Pancreas (tissue), 10 donors: ENCODE results near the gene TMEM109. TPM values are rescaled to one million over a fixed set of nuclear protein-coding genes. Genes with fewer than 3 reads are reported as not detected.
A peak's percentile ranks its signal among the peaks of the same experiment; 100 is the strongest.

Source experiments
- ATAC-seq, 4 donors: fragments of 200-7000 bp; cut with Tn5 transposase; one replicate each; pipeline versions ENCODE4 v1.8.0 to v1.9.1; 2020; ENCODE audit warnings: mild to moderate bottlenecking in 4 of 4, moderate library complexity in 4 of 4
- DNase-seq, 6 donors: peaks; one replicate each; pipeline ENCODE4 v3.0.0-alpha.2; 2020
- FAIRE-seq: peaks from 2 replicates; lab custom pipeline; 2012; peaks lifted over from hg19 to GRCh38; lab: Jason Lieb, UNC
- H3K27ac ChIP-seq, 4 donors: fragments of 200-600 bp; sonication (generic); 1 replicate in 3 of 4; 2 replicates in 1 of 4; pipeline versions ENCODE4 v1.5.0 to v1.8.0; 2020
- H3K27me3 ChIP-seq, 4 donors: fragments of 200-600 bp; one replicate each; pipeline ENCODE4 v1.8.0; 2021
- H3K36me3 ChIP-seq, 3 donors: fragments of 200-600 bp; sonication (generic) in 1 of 3; one replicate each; pipeline versions ENCODE4 v1.5.0 to v1.8.0; 2020 to 2021
- H3K4me1 ChIP-seq, 3 donors: fragments of 200-600 bp; one replicate each; pipeline ENCODE4 v1.8.0; 2021
- H3K4me3 ChIP-seq, 4 donors: fragments of 200-600 bp; sonication (generic) in 2 of 4; one replicate each; pipeline versions ENCODE4 v1.5.0 to v1.8.0; 2020 to 2021
- H3K9me3 ChIP-seq, 4 donors: fragments of 200-600 bp; one replicate each; pipeline ENCODE4 v1.8.0; 2021
- CTCF ChIP-seq, 4 donors: fragments of 200-600 bp; sonication (generic) in 3 of 4; IDR thresholded peaks; one replicate each; pipeline versions ENCODE4 v1.5.0 to v1.8.0; 2021; ENCODE audit warnings: antibody characterized with exemption in 4 of 4
- WGBS, 2 donors: extraction: QIAGEN DNeasy Blood & Tissue Kit; methylation state at CpG; one replicate each; pipeline ENCODE4 v1.1.7; 2013; 5-methylcytosine and 5-hydroxymethylcytosine counted together
- intact Hi-C, 3 donors: fragments of 100-400 bp; cut with DNase I; formaldehyde crosslinking; loops; one replicate each; pipeline versions ENCODE4 v1.11.1 to v1.14.2; 2022
- polyA plus RNA-seq, 2 donors: library from polyadenylated mRNA; stranded (reverse); fragments of 200-250 nt; gene quantifications; one replicate each; pipeline ENCODE4 v1.2.3, GENCODE V29; 2013
- total RNA-seq, 6 donors: library from RNA; stranded (reverse); fragmentation: NEBNext Ultra II Directional in 4 of 6; extraction: Animal tissue kit (Norgen Biotek cat#: 25700) in 4 of 6; gene quantifications; one replicate each; pipeline versions ENCODE4 v1.2.1 to v1.2.4, GENCODE V29; 2021 to 2023
- donor health status: healthy with polysubstance abuse.
- donor health status: DM: no; HTN: no; CAD: no; lungs with moderate emphysema.
- donor health status: DM: no; HTN: no; CAD: no.
- donor health status: control.
- donor health status: control.
- donor health status: Bipolar disorder and iron deficiency.
- donor health status: DM: yes; HTN: yes; CAD: no.
- donor health status: DM: no; HTN: no; CAD: no.
- donor health status: DM: no; HTN: no; CAD: no.
- donor health status: DM: yes; HTN: yes; CAD: no.

The TMEM109 gene
- total and polyA plus RNA-seq, 8 donors: 28.2 to 53.0 (median 40.0) TPM

GRCh38 chr11:60902625-60903024, 11.3 kb upstream of the TMEM109 start:
- Histone ChIP-seq H3K27me3 (no peaks in the 10 kb centered on the region), H3K4me1 (peaks cover 0 to 16% (median 13%) of the 10 kb centered on the region in 3 donors), H3K4me3 (no peak overlapping the region), H3K9me3 (no peaks in the 10 kb centered on the region), H3K36me3 (peaks cover 21 to 55% (median 38%) of the 10 kb centered on the region in 3 donors), H3K27ac (no peak overlapping the region)
- FAIRE-seq (no peak), DNase-seq (no peak), ATAC-seq (no peak)
- no peak for TF ChIP-seq CTCF (IDR thresholded peaks at IDR 0.05)
- intact Hi-C loops: no loop called here
- 82 to 91% methylated on average over 11 of the region's 11 CpGs for WGBS, 2 donors

- no peak for TF ChIP-seq CTCF (IDR thresholded peaks at IDR 0.05)
- peaks cover 0 to 16% (median 13%) of the 10 kb centered on the region in 3 donors for H3K4me1 ChIP-seq
- intact Hi-C loops: no loop called here
- H3K9me3 ChIP-seq: no peaks in the 10 kb centered on the region
- WGBS, 2 donors: 43 to 47% methylated on average over 6 of the region's 6 CpGs
- ATAC-seq (no peak), DNase-seq (no peak), FAIRE-seq (no peak)
- H3K36me3 ChIP-seq: peaks cover 10 to 34% (median 23%) of the 10 kb centered on the region in 3 donors
- no peaks in the 10 kb centered on the region for H3K27me3 ChIP-seq
- H3K4me3 ChIP-seq: peak overlapping the region in 2 of 4 donors; percentile 82 to 99
- H3K27ac ChIP-seq: peak overlapping the region in 2 of 4 donors; percentile 10 to 95
These were observed 8.9 kb upstream of the TMEM109 start for GRCh38 chr11:60905047-60905446.

GRCh38 chr11:60905551-60906113, 8.3 kb upstream of the TMEM109 start:
- no peak for TF ChIP-seq CTCF (IDR thresholded peaks at IDR 0.05)
- ATAC-seq (peak; percentile 14 to 60 (median 50)), FAIRE-seq (no peak), DNase-seq (peak in 1 of 6 donors; percentile 58)
- Histone ChIP-seq H3K9me3 (no peaks in the 10 kb centered on the region), H3K27me3 (no peaks in the 10 kb centered on the region), H3K36me3 (peaks cover 10 to 28% (median 17%) of the 10 kb centered on the region in 3 donors), H3K4me3 (peak overlapping the region; percentile 61 to 99 (median 87)), H3K27ac (peak overlapping the region; percentile 75 to 95 (median 90)), H3K4me1 (peaks cover 0 to 16% (median 13%) of the 10 kb centered on the region in 3 donors)
- WGBS, 2 donors: 3 to 5% methylated on average over 16 of the region's 16 CpGs
- intact Hi-C loops: no loop called here

- ATAC-seq: peak; percentile 94 to 98 (median 96)
- peak; percentile 96 to 99 (median 98) for DNase-seq
- FAIRE-seq: peak; percentile 60
- H3K36me3 ChIP-seq: peaks cover 4 to 21% (median 10%) of the 10 kb centered on the region in 3 donors
- intact Hi-C loops: no loop called here
- peaks cover 0 to 16% (median 13%) of the 10 kb centered on the region in 3 donors for H3K4me1 ChIP-seq
- no peaks in the 10 kb centered on the region for H3K9me3 ChIP-seq
- no peak for TF ChIP-seq CTCF (IDR thresholded peaks at IDR 0.05)
- H3K27me3 ChIP-seq: no peaks in the 10 kb centered on the region
- WGBS, 2 donors: 0% methylated on average over 68 to 75 of the region's 75 CpGs
- H3K27ac ChIP-seq: peak within 1 kb of the TSS; percentile 75 to 95 (median 90)
- peak within 1 kb of the TSS; percentile 61 to 99 (median 87) for H3K4me3 ChIP-seq
These were observed 7.6 kb upstream of the TMEM109 start, which contains the start of gene PRPF19 for GRCh38 chr11:60906132-60906972. PRPF19 (minus strand) TSS chr11:60906585; CDS start chr11:60906382, 203 bp downstream.
